ENCODE data around the gene KXD1.
"Not testable (repeated sequence)": the region's sequence is repeated elsewhere in the genome, so short reads cannot be mapped to it uniquely, and the experiment has no call there.

Gene KXD1

GRCh38 chr19:18522124-18522861, 35.4 kb upstream of the KXD1 start:
- H4K8ac ChIP-seq (ENCODE audit: low read depth, low read length), result no peak overlapping the region
- H3K27ac ChIP-seq (replicated peaks; ENCODE audit: low read length), result no peak overlapping the region
- peak overlapping the region; percentile 65 for H3K18ac ChIP-seq (ENCODE audit: low read length)
- no CpG with 5 or more reads among the region's 51 CpGs for whole genome bisulfite sequencing, 2 donors (ENCODE audit: extremely low coverage in 2 of 2, insufficient read length in 2 of 2, insufficient replicate concordance in 1 of 2)
- H2BK12ac ChIP-seq (ENCODE audit: low read length), result no peak overlapping the region
- H3K9ac ChIP-seq (ENCODE audit: low read depth, low read length, poor library complexity), result no peak overlapping the region
- H2AFZ ChIP-seq (ENCODE audit: low read length), result peak overlapping the region; percentile 98
- peak; percentile 100 for DNase-seq (ENCODE audit: low spot score)
- no peak overlapping the region for H3K4ac ChIP-seq (ENCODE audit: low read length)
- H2BK120ac ChIP-seq (ENCODE audit: low read depth, low read length), result no peak overlapping the region
- H3K4me2 ChIP-seq (ENCODE audit: insufficient read depth, low read length, poor library complexity, severe bottlenecking), result no peak overlapping the region
- H3K79me1 ChIP-seq (ENCODE audit: low read depth, low read length), result peaks cover 6% of the 10 kb centered on the region
- no peak overlapping the region for H3K14ac ChIP-seq (ENCODE audit: low read length)
- no peak overlapping the region for H4K91ac ChIP-seq (ENCODE audit: low read depth, low read length, poor library complexity)
- peak overlapping the region in 1 of 2 donors; percentile 100 for H3K4me3 ChIP-seq (ENCODE audit: low read length in 2 of 2)
- no peak overlapping the region for H2AK5ac ChIP-seq (ENCODE audit: low read depth, low read length)
- peaks cover 0 to 1% of the 10 kb centered on the region in 2 donors for H3K36me3 ChIP-seq (replicated peaks in 1 of 2; ENCODE audit: control insufficient read depth in 2 of 2, insufficient read depth in 2 of 2, low read length in 2 of 2)
- no peaks in the 10 kb centered on the region for H3K9me3 ChIP-seq (replicated peaks in 1 of 2; ENCODE audit: control insufficient read depth in 2 of 2, insufficient read depth in 1 of 2, low read depth in 1 of 2, low read length in 2 of 2)
- peak overlapping the region; percentile 29 for H3K23ac ChIP-seq (ENCODE audit: low read depth, low read length, poor library complexity)
- peaks cover 6 to 7% of the 10 kb centered on the region in 2 donors for H3K4me1 ChIP-seq (ENCODE audit: control insufficient read depth in 2 of 2, insufficient read depth in 1 of 2, low read depth in 1 of 2, low read length in 2 of 2)
- no peak overlapping the region for H2BK5ac ChIP-seq (ENCODE audit: low read length)
- no peak overlapping the region for H2BK15ac ChIP-seq (ENCODE audit: low read length)
- H3K27me3 ChIP-seq (ENCODE audit: control insufficient read depth in 3 of 3, insufficient read depth in 3 of 3, low read depth in 1 of 3, low read length in 3 of 3), result no peaks in the 10 kb centered on the region

GRCh38 chr19:18522862-18523440, 34.7 kb upstream of the KXD1 start:
- H3K14ac ChIP-seq (ENCODE audit: low read length); H4K91ac ChIP-seq (ENCODE audit: low read depth, low read length, poor library complexity); H3K9ac ChIP-seq (ENCODE audit: low read depth, low read length, poor library complexity); H4K8ac ChIP-seq (ENCODE audit: low read depth, low read length); H3K36me3 ChIP-seq (replicated peaks in 1 of 2; ENCODE audit: control insufficient read depth in 2 of 2, insufficient read depth in 2 of 2, low read length in 2 of 2); H3K4me2 ChIP-seq (ENCODE audit: insufficient read depth, low read length, poor library complexity, severe bottlenecking); DNase-seq (ENCODE audit: low spot score); H3K79me1 ChIP-seq (ENCODE audit: low read depth, low read length); H2BK120ac ChIP-seq (ENCODE audit: low read depth, low read length); H3K27me3 ChIP-seq (ENCODE audit: control insufficient read depth in 3 of 3, insufficient read depth in 3 of 3, low read depth in 1 of 3, low read length in 3 of 3); H2BK5ac ChIP-seq (ENCODE audit: low read length); H2AK5ac ChIP-seq (ENCODE audit: low read depth, low read length); H3K4ac ChIP-seq (ENCODE audit: low read length); H3K9me3 ChIP-seq (replicated peaks in 1 of 2; ENCODE audit: control insufficient read depth in 2 of 2, insufficient read depth in 1 of 2, low read depth in 1 of 2, low read length in 2 of 2); H2BK12ac ChIP-seq (ENCODE audit: low read length); H3K4me1 ChIP-seq (ENCODE audit: control insufficient read depth in 2 of 2, insufficient read depth in 1 of 2, low read depth in 1 of 2, low read length in 2 of 2); H3K27ac ChIP-seq (replicated peaks; ENCODE audit: low read length); H3K23ac ChIP-seq (ENCODE audit: low read depth, low read length, poor library complexity); H2BK15ac ChIP-seq (ENCODE audit: low read length): not testable (repeated sequence)
- peak overlapping the region; percentile 69 for H2AFZ ChIP-seq (ENCODE audit: low read length)
- peak overlapping the region; percentile 65 for H3K18ac ChIP-seq (ENCODE audit: low read length)
- no CpG with 5 or more reads among the region's 19 CpGs for WGBS, 2 donors (ENCODE audit: extremely low coverage in 2 of 2, insufficient read length in 2 of 2, insufficient replicate concordance in 1 of 2)
- peak overlapping the region in 1 of 2 donors; percentile 26 for H3K4me3 ChIP-seq (ENCODE audit: low read length in 2 of 2)

- no peak overlapping the region for H2AFZ ChIP-seq (ENCODE audit: low read length)
- no peak overlapping the region for H2BK15ac ChIP-seq (ENCODE audit: low read length)
- H2BK120ac ChIP-seq (ENCODE audit: low read depth, low read length), result no peak overlapping the region
- no peak overlapping the region for H3K14ac ChIP-seq (ENCODE audit: low read length)
- H3K27me3 ChIP-seq (ENCODE audit: control insufficient read depth in 3 of 3, insufficient read depth in 3 of 3, low read depth in 1 of 3, low read length in 3 of 3), result no peaks in the 10 kb centered on the region
- no peak overlapping the region for H3K4ac ChIP-seq (ENCODE audit: low read length)
- WGBS, 2 donors (ENCODE audit: extremely low coverage in 2 of 2, insufficient read length in 2 of 2, insufficient replicate concordance in 1 of 2), result no CpG with 5 or more reads among the region's 9 CpGs
- H2BK12ac ChIP-seq (ENCODE audit: low read length), result no peak overlapping the region
- no peak overlapping the region for H3K23ac ChIP-seq (ENCODE audit: low read depth, low read length, poor library complexity)
- no peaks in the 10 kb centered on the region for H3K9me3 ChIP-seq (replicated peaks in 1 of 2; ENCODE audit: control insufficient read depth in 2 of 2, insufficient read depth in 1 of 2, low read depth in 1 of 2, low read length in 2 of 2)
- peaks cover 0 to 1% of the 10 kb centered on the region in 2 donors for H3K36me3 ChIP-seq (replicated peaks in 1 of 2; ENCODE audit: control insufficient read depth in 2 of 2, insufficient read depth in 2 of 2, low read length in 2 of 2)
- H2BK5ac ChIP-seq (ENCODE audit: low read length), result no peak overlapping the region
- no peak for DNase-seq (ENCODE audit: low spot score)
- peaks cover 6 to 7% of the 10 kb centered on the region in 2 donors for H3K4me1 ChIP-seq (ENCODE audit: control insufficient read depth in 2 of 2, insufficient read depth in 1 of 2, low read depth in 1 of 2, low read length in 2 of 2)
- peaks cover 6% of the 10 kb centered on the region for H3K79me1 ChIP-seq (ENCODE audit: low read depth, low read length)
- no peak overlapping the region for H4K91ac ChIP-seq (ENCODE audit: low read depth, low read length, poor library complexity)
- no peak overlapping the region for H2AK5ac ChIP-seq (ENCODE audit: low read depth, low read length)
- H3K18ac ChIP-seq (ENCODE audit: low read length), result no peak overlapping the region
- no peak overlapping the region for H3K4me2 ChIP-seq (ENCODE audit: insufficient read depth, low read length, poor library complexity, severe bottlenecking)
- no peak overlapping the region for H3K4me3 ChIP-seq (ENCODE audit: low read length in 2 of 2)
- H3K27ac ChIP-seq (replicated peaks; ENCODE audit: low read length), result no peak overlapping the region
- peak overlapping the region; percentile 9 for H3K9ac ChIP-seq (ENCODE audit: low read depth, low read length, poor library complexity)
- H4K8ac ChIP-seq (ENCODE audit: low read depth, low read length), result no peak overlapping the region
Measured at GRCh38 chr19:18523841-18524240, 33.8 kb upstream of the KXD1 start.

GRCh38 chr19:18526316-18526715, 31.4 kb upstream of the KXD1 start:
- peaks cover 2 to 6% of the 10 kb centered on the region in 2 donors for H3K36me3 ChIP-seq (replicated peaks in 1 of 2; ENCODE audit: control insufficient read depth in 2 of 2, insufficient read depth in 2 of 2, low read length in 2 of 2)
- H3K9me3 ChIP-seq (replicated peaks in 1 of 2; ENCODE audit: control insufficient read depth in 2 of 2, insufficient read depth in 1 of 2, low read depth in 1 of 2, low read length in 2 of 2), result no peaks in the 10 kb centered on the region
- peak overlapping the region in 1 of 2 donors; percentile 22 for H3K4me3 ChIP-seq (ENCODE audit: low read length in 2 of 2)
- H3K4me1 ChIP-seq (ENCODE audit: control insufficient read depth in 2 of 2, insufficient read depth in 1 of 2, low read depth in 1 of 2, low read length in 2 of 2), result no peaks in the 10 kb centered on the region
- no peak overlapping the region for H2BK15ac ChIP-seq (ENCODE audit: low read length)
- no peak overlapping the region for H3K23ac ChIP-seq (ENCODE audit: low read depth, low read length, poor library complexity)
- H3K14ac ChIP-seq (ENCODE audit: low read length), result no peak overlapping the region
- no peak overlapping the region for H3K4ac ChIP-seq (ENCODE audit: low read length)
- DNase-seq (ENCODE audit: low spot score), result no peak
- WGBS, 2 donors (ENCODE audit: extremely low coverage in 2 of 2, insufficient read length in 2 of 2, insufficient replicate concordance in 1 of 2), result no CpG with 5 or more reads among the region's 9 CpGs
- H2BK12ac ChIP-seq (ENCODE audit: low read length), result no peak overlapping the region
- H2BK120ac ChIP-seq (ENCODE audit: low read depth, low read length), result no peak overlapping the region
- no peak overlapping the region for H2AK5ac ChIP-seq (ENCODE audit: low read depth, low read length)
- H3K9ac ChIP-seq (ENCODE audit: low read depth, low read length, poor library complexity), result no peak overlapping the region
- no peak overlapping the region for H4K91ac ChIP-seq (ENCODE audit: low read depth, low read length, poor library complexity)
- no peak overlapping the region for H3K27ac ChIP-seq (replicated peaks; ENCODE audit: low read length)
- H3K27me3 ChIP-seq (ENCODE audit: control insufficient read depth in 3 of 3, insufficient read depth in 3 of 3, low read depth in 1 of 3, low read length in 3 of 3), result no peaks in the 10 kb centered on the region
- H3K18ac ChIP-seq (ENCODE audit: low read length), result no peak overlapping the region
- no peak overlapping the region for H2AFZ ChIP-seq (ENCODE audit: low read length)
- no peak overlapping the region for H3K4me2 ChIP-seq (ENCODE audit: insufficient read depth, low read length, poor library complexity, severe bottlenecking)
- no peak overlapping the region for H2BK5ac ChIP-seq (ENCODE audit: low read length)
- no peak overlapping the region for H4K8ac ChIP-seq (ENCODE audit: low read depth, low read length)
- H3K79me1 ChIP-seq (ENCODE audit: low read depth, low read length), result peaks cover 2% of the 10 kb centered on the region

All from neuronal stem cell (in vitro differentiated cells).